ENCODE data around the gene HLA-DMA.
A peak's percentile ranks its signal among the peaks of the same experiment; 100 is the strongest.

HLA-DMA gene

GRCh38 chr6:32936239-32937152, 16.4 kb downstream of the HLA-DMA start:
- no peak overlapping the region for H3K4me3 ChIP-seq (ENCODE audit: low read depth, low read length)
- no peak for DNase-seq (ENCODE audit: low read depth)
- no peak for TF ChIP-seq CTCF (conservative IDR thresholded peaks at IDR 0.05; ENCODE audit: low read depth, low read length)

GRCh38 chr6:32935551-32936238, 17.2 kb downstream of the HLA-DMA start:
- TF ChIP-seq CTCF (conservative IDR thresholded peaks at IDR 0.05; ENCODE audit: low read depth, low read length): no peak
- no peak for DNase-seq (ENCODE audit: low read depth)
- H3K4me3 ChIP-seq (ENCODE audit: low read depth, low read length): no peak overlapping the region

- no peak overlapping the region for H3K4me3 ChIP-seq (ENCODE audit: low read depth, low read length)
- DNase-seq (ENCODE audit: low read depth): peak; percentile 83
- peak; percentile 90 for TF ChIP-seq CTCF (conservative IDR thresholded peaks at IDR 0.05; ENCODE audit: low read depth, low read length)
These were observed 19.2 kb downstream of the HLA-DMA start for GRCh38 chr6:32933661-32934085.

GRCh38 chr6:32932132-32932868, 20.6 kb downstream of the HLA-DMA start:
- TF ChIP-seq CTCF (conservative IDR thresholded peaks at IDR 0.05; ENCODE audit: low read depth, low read length): no peak
- H3K4me3 ChIP-seq (ENCODE audit: low read depth, low read length): no peak overlapping the region
- peak; percentile 65 for DNase-seq (ENCODE audit: low read depth)

- TF ChIP-seq CTCF (conservative IDR thresholded peaks at IDR 0.05; ENCODE audit: low read depth, low read length): no peak
- no peak for DNase-seq (ENCODE audit: low read depth)
- no peak overlapping the region for H3K4me3 ChIP-seq (ENCODE audit: low read depth, low read length)
These were observed 21.7 kb downstream of the HLA-DMA start for GRCh38 chr6:32931211-32931610.

GRCh38 chr6:32922083-32922482, 30.8 kb downstream of the HLA-DMA start:
- DNase-seq (ENCODE audit: low read depth): no peak
- no peak overlapping the region for H3K4me3 ChIP-seq (ENCODE audit: low read depth, low read length)
- no peak for TF ChIP-seq CTCF (conservative IDR thresholded peaks at IDR 0.05; ENCODE audit: low read depth, low read length)

All from choroid plexus epithelial cell (primary cell).